ENCODE results near the gene SAG. TPM values are rescaled to one million over a fixed set of nuclear protein-coding genes. Genes with fewer than 3 reads are reported as not detected.

Gene SAG
- total and polyA plus RNA-seq, 2 experiments from 2014 or later: not detected

- Histone ChIP-seq H3K36me3 (ENCODE audit: insufficient read depth) (peaks cover 60% of the 10 kb centered on the region), H3K4me2 (no peak overlapping the region), H3K4me3 (no peak overlapping the region), H3K79me2 (replicated peaks; ENCODE audit: insufficient read depth) (peaks cover 32% of the 10 kb centered on the region), H3K27me3 (ENCODE audit: insufficient read depth) (no peaks in the 10 kb centered on the region), H3K9me2 (ENCODE audit: insufficient read depth) (no peaks in the 10 kb centered on the region), H3F3A (replicated peaks; ENCODE audit: low read depth) (no peaks in the 10 kb centered on the region), H4K20me1 (replicated peaks; ENCODE audit: insufficient read depth) (peaks cover 29% of the 10 kb centered on the region), H3K27ac (ENCODE audit: low read depth) (no peak overlapping the region), H3K4me1 (ENCODE audit: insufficient read depth) (no peaks in the 10 kb centered on the region), H2AFZ (no peak overlapping the region)
- TF ChIP-seq JUNB (IDR thresholded peaks at IDR 0.05; ENCODE audit: unreplicated experiment): no peak
- no peak for TF ChIP-seq EZH2phosphoT487 (IDR thresholded peaks at IDR 0.05; ENCODE audit: unreplicated experiment)
- TF ChIP-seq CTCF (conservative IDR thresholded peaks at IDR 0.05; ENCODE audit: low read depth in 2 of 2): no peak
- no peak for TF ChIP-seq POLR2AphosphoS5 (IDR thresholded peaks at IDR 0.05; ENCODE audit: low read depth)
- no peak for TF ChIP-seq ZNF331 (CRISPR knock-in tag; IDR thresholded peaks at IDR 0.05; ENCODE audit: low read depth)
- no peak for TF ChIP-seq REST (IDR thresholded peaks at IDR 0.05; ENCODE audit: unreplicated experiment)
- no peak for TF ChIP-seq ZNF114 (CRISPR knock-in tag; IDR thresholded peaks at IDR 0.05)
- no peak for TF ChIP-seq NANOG (IDR thresholded peaks at IDR 0.05; ENCODE audit: borderline replicate concordance)
- no peak for TF ChIP-seq EZH2 (IDR thresholded peaks at IDR 0.05; ENCODE audit: low read depth, unreplicated experiment)
- no peak for TF ChIP-seq CREB1 (CRISPR knock-in tag; IDR thresholded peaks at IDR 0.05; ENCODE audit: low read depth)
- TF ChIP-seq ZNF462 (CRISPR knock-in tag; IDR thresholded peaks at IDR 0.05): no peak
- TF ChIP-seq STAT1 (IDR thresholded peaks at IDR 0.05; ENCODE audit: unreplicated experiment): no peak
- TF ChIP-seq ETS1 (IDR thresholded peaks at IDR 0.05): no peak
- DNase-seq (ENCODE audit: low spot score) (no peak), ATAC-seq (no peak)
- Mint-ChIP-seq H3K4me1 (no peaks in the 10 kb centered on the region), H3K27ac (no peak overlapping the region), H3K9me3 (no peaks in the 10 kb centered on the region), H3K36me3 (ENCODE audit: low read depth) (peaks cover 91% of the 10 kb centered on the region), H3K4me3 (no peak overlapping the region), H3K27me3 (ENCODE audit: insufficient read depth, low read depth, poor library complexity) (peaks cover 2% of the 10 kb centered on the region)
These were observed 44.5 kb upstream of the SAG start for GRCh38 chr2:233263045-233263570.
